Erythroblast (primary cell): ENCODE measurements around the gene ZNF521.

Experiments
- GATA1 ChIP-seq: IDR thresholded peaks from 2 replicates; pipeline ENCODE4 v1.6.1; 2011; ENCODE audit warnings: low read depth, mild to moderate bottlenecking, control low read depth, low read length, moderate library complexity
- POLR2A ChIP-seq: IDR thresholded peaks from 2 replicates; pipeline ENCODE4 v1.6.1; 2011; ENCODE audit warnings: mild to moderate bottlenecking, low read length

- TF ChIP-seq POLR2A (no peak), GATA1 (no peak)
Observed at GRCh38 chr18:25100418-25100817, 251.5 kb downstream of the ZNF521 start.
